ENCODE measurements around the gene ENSA.

DNA sequence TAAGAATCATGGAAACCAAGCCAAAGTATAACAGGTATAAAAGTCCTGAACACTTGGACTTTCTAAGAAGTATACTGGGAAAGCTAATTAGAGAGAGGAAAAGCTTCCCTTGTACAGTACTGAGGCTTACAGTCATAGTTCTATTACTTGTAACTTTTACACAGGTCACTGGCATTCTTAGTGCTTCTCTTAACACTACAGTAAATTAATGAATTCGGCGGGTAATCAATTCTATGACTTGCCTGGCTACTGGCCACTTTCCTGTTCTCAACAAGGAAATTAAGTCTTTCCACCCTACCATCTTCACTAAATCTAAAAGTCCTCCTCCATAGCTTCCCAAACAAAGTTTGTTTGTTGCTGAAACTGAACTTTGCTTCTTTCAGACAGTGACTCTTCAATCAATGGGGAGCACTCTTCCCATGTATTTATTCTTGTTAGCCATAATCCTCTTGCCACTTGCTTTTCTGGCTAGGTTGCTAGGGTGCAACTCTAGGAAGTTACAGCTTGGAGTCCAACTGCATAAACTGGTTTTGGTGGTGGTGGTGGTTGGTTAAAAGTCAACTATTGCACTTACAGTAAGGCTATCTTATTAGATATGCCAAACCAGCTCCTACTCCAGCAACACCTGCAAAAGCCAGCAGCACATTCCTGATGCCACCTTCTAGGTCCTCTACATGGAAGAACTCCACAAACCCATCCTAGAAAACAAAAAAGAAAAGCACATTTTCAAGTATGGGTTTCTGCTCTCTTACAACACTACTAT, 52.4 kb downstream of the ENSA start:
- TF ChIP-seq, protein P1, sequence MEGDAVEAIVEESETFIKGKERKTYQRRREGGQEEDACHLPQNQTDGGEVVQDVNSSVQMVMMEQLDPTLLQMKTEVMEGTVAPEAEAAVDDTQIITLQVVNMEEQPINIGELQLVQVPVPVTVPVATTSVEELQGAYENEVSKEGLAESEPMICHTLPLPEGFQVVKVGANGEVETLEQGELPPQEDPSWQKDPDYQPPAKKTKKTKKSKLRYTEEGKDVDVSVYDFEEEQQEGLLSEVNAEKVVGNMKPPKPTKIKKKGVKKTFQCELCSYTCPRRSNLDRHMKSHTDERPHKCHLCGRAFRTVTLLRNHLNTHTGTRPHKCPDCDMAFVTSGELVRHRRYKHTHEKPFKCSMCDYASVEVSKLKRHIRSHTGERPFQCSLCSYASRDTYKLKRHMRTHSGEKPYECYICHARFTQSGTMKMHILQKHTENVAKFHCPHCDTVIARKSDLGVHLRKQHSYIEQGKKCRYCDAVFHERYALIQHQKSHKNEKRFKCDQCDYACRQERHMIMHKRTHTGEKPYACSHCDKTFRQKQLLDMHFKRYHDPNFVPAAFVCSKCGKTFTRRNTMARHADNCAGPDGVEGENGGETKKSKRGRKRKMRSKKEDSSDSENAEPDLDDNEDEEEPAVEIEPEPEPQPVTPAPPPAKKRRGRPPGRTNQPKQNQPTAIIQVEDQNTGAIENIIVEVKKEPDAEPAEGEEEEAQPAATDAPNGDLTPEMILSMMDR (conservative IDR thresholded peaks at IDR 0.05; ENCODE audit: low read depth, low read length): no peak
- TF ChIP-seq EZH2 (IDR thresholded peaks at IDR 0.05; ENCODE audit: low read length, unreplicated experiment): no peak
- TF ChIP-seq EZH2phosphoT487 (IDR thresholded peaks at IDR 0.05; ENCODE audit: borderline replicate concordance, low read length): no peak
